OCI-LY7 (cell line): ENCODE results near the gene AKAP5.

ENCODE experiments used
- CTCF ChIP-seq: fragments of 200-600 bp; sonication (generic); conservative IDR thresholded peaks from 2 replicates; pipeline ENCODE4 v1.5.1; 2014; ENCODE audit warnings: mild to moderate bottlenecking, antibody characterized with exemption, low read length, moderate library complexity, mixed read lengths
- EZH2phosphoT487 ChIP-seq: fragments of 200-600 bp; sonication (generic); IDR thresholded peaks from 2 replicates; pipeline ENCODE4 v1.6.1; 2018; ENCODE audit warnings: low read depth, borderline replicate concordance, mild to moderate bottlenecking, mixed run types, antibody characterized with exemption, low read length, moderate library complexity, mixed read lengths

- TF ChIP-seq CTCF (no peak), EZH2phosphoT487 (no peak)
These were observed 21.2 kb upstream of the AKAP5 start for GRCh38 chr14:64444140-64444539.
